GM18907 (cell line): ENCODE data around the gene EIF4G3.
"Not testable (repeated sequence)": the region's sequence is repeated elsewhere in the genome, so short reads cannot be mapped to it uniquely, and the experiment has no call there.

Experiments used
- ATAC-seq: cut with Tn5 transposase; IDR thresholded peaks from one replicate; pipeline ENCODE4 v1.9.1; 2021; ENCODE audit warnings: mild to moderate bottlenecking, moderate library complexity; ENCODE audit not compliant: unreplicated experiment

EIF4G3 gene

DNA sequence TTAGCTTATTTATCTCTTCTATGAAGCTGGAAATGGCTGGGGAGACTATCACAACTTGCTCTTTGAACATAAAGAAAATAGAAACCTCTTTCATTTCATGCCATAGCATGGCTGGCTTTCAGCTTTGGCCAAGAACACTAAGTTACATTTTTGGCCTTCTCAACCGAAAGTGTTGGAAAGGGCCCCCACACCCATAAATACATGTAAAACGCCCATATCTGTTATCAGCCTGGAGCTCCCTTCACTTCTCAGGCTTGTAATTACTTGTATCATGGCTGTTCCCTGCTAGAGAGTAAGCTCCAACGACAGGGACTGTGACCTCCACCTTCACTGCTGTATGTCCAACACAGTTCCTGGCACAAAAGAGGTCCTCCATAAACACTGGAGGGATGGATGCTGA, 12.7 kb upstream of the EIF4G3 start:
- ATAC-seq: no peak

DNA sequence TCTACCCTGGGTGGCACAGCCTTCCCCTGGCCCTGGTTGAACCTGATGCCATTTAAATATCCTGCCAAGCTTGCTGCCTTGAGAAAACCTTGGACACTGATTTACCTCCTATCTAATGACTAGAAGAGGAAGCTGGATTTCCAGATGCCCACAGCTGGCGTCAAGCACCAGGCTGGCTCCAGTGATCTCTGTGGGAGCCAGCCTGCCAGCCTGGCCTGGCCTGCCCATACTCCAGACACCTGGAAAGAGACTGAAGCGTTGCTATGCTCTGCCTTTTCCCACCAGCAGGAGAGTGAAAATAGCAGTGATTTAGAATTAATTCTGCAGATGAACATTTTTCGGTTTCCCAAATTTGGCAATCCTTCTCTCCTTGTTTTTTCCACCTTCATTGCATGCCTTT, 11.5 kb upstream of the EIF4G3 start:
- no peak for ATAC-seq

DNA sequence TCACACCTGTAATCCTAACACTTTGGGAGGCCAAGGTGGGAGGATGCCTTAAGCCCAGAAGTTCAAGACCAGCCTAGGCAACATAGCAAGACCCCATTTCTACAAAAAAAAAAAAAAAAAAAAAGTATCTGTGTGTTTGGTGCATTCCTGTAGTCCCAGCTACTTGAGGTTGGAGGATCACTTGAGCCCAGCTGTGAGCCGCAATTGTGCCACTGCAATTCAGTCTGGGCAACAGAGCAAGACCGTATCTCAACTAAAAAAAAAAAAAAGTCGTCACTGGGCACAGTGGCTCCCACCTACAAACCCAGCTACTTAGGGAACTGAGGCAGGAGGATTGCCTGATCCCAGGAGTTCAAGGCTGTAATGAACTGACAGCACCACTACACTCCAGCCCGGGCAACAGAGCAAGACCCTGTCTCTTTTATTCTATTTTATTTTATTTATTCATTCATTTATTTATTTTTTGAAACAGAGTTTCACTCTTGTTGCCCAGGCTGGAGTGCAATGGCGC, 8.6 kb upstream of the EIF4G3 start:
- no peak for ATAC-seq

DNA sequence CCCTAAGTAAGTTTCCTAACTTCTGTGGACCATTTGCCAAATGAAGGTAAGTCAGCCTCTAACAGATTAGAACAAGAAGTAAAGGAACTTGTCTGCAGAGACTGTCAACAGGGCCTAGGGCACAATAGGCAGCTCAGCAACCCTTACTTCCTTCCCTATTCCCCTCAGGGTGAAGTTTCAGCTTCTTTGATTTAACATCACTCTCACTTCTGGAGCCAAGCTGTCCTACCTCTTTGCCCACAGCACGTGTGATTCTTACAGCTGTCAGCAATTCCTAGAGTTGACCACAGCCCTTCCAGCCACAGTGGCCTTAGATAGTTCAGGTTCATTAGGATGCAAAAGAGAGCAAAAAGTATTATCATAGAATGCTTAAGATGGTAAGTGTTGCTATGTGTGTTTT, 7.6 kb upstream of the EIF4G3 start:
- no peak for ATAC-seq

DNA sequence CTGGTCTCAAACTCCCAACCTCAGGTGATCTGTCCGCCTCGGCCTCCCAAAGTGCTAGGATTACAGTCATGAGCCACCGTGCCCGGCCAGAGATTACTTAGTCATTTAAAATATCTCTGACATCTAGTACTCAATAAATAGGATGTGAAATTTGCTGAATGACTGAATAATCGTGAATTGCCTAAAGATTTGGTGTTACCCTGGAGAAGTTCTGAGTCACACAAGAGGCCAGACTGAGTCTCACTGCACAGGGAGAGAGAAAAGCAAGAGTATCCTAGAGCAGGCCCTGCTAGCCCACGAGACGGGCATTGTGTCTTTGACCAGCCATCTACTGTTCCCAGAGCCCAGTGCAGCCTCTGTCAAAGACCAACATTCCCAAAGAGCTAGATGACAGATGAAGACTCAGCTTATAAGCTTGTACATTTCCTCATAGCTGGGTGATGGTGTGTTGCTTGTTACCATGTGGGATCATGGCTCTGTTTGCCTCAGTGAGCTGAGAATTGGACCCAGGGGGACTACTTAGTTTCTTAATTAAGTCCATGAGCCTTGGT, 5.6 kb upstream of the EIF4G3 start:
- no peak for ATAC-seq

DNA sequence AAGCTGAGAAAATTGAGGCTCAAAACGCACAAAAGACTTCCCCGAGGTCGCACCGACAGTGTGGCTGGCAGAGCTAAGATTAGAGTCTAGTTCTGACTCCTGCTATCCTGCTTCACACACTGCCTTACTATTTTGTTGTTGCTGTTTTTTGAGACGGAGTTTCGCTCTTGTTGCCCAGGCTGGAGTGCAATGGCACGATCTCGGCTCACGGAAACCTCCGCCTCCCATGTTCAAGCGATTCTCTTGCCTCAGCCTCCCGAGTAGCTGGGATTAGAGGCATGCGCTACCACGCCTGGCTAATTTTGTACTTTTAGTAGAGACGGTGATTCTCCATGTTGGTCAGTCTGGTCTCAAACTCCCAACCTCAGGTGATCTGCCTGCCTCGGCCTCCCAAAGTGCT, 1.6 kb upstream of the EIF4G3 start:
- not testable (repeated sequence) for ATAC-seq

DNA sequence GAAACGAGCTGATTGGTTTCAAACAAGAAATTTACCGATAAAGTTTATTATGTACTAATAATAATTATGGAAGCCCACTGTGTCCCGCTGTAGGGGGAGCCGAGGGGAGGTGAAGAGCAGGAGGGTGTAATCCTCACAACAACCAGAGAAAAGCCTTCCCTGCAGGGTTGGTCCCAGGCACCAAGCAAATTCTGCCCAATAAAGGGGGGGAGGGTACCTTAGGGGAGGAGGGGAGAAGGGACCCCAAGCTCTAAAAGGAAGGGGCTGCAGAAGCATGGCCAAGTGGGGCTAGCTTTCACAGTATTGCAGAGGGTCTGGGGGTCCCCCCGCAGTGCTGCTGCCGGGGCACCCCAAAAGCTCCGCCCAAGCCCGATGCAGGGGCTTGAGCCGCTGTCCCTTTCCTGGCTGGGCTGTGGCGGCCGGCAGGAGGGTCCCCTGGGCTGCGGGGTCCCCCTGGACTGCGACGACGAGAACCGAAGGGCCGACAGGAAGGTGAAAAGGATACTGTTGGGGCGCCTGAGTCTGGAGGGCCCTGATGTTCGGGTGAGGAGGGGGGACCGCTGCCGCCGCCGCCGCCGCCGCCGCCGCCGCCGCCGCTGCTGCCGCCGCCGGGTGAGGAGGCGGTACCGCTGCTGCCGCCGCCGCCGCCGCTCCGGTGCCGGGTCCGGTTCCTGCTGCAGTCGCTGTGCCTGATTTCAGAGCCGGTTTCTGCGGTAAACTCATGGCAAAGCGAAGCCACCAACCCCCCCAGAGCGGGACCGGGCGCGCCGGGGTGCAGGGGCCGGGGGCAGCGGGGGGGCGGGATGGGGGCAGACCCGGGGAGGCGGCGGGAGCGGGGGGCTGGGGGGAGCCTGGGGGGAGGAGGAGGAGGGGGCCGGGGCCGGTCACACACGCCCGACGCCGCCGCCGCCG, 771 bp downstream of the EIF4G3 start:
- peak; percentile 19 for ATAC-seq

DNA sequence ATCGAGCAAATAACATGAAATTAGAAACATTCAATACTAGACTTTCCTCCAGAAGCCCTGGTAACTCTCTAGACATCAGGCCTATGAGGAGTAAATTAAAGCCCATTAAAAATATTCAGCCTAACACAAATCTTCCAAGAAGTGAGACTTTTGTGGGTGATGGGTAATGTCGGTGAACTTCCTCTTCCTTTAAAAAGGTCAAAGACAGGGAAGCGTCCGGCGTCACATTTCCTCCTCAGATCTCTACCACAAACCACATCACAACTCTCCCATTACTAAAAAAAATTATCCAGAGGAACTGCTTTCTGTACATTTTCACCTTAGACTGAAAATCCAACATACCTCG, 1.4 kb downstream of the EIF4G3 start:
- ATAC-seq: no peak

DNA sequence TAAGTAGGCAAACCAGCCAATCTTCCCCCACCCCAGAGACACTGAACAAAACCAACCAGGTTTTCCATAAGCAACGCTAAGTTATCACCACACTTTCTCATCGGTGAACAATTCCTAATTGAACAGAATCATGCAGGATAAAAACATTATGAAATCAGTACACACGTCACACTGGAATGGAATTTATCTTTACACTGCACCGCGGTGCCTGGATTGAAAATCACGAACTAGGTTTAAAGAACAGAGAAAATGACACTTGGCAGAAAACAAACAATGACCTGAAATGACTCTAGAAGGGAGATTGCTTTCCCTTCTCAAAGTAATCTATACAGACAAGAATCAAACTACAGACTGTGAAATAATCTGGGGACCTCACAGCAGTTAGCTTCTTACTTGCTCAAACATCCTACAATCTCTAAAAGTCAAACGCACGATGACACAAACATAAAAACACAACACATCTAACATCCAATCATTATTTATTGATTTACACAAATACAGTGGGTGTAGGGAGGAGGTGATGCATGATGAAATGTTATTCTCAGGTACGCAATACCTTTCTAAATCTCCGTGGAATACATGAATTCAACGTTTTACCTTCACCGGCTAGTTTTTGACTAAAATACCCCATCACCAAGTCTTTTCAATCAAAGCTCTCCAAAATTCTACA, 1.9 kb downstream of the EIF4G3 start:
- ATAC-seq: no peak

DNA sequence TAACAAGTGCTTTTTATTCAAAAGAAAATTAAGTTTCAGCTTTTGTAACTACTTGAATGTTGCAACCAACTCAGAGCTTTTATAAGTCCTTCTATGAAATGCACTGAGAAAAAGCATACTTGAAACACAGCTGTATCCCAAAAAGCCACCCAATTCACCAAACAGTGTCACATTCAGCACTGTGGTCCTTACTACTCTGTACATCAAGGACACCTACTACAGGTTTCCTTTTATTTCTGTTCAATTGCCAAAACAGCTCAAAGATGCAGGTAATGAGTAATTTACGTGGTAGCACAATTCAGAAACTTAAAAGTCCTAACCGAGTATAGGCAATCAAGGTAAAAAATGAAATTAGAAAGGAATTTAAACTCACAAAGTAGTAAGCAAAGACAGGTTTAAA, 2.5 kb downstream of the EIF4G3 start:
- no peak for ATAC-seq

DNA sequence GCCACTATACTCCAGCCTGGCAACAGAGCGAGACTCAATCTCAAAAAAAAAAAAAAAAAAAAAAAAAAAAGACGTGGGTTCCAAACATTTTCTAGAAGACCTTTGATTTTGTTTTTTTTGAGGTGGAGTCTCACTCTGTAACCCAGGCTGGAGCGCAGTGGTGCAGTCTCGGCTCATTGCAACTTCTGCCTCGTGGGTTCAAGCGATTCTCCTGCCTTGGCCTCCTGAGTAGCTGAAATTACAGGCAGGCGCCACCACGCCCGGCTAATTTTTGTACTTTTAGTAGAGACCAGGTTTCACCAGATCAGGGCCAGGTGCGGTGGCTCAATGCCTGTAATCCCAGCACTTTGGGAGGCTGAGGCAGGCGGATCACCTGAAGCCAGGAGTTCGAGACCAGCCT, 3.6 kb downstream of the EIF4G3 start:
- ATAC-seq: not testable (repeated sequence)

DNA sequence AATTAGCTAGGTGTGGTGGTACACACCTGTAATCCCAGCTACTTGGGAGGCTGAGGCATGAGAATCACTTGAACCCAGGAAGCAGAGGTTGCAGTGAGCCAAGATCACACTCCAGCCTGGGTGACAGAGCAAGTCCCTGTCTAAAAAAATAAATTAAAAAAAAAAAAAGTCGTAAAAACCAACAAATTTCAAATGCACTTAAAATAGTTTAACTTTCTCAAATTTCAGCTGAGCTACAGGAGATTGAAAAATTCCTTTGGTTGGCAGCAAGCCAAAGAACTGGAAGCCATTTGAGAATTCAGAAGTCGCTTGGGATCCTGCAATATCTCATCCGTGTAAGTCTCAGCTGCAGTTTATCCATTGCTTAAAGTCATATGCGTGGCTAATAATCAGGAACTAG, 5.9 kb downstream of the EIF4G3 start:
- ATAC-seq: not testable (repeated sequence)

DNA sequence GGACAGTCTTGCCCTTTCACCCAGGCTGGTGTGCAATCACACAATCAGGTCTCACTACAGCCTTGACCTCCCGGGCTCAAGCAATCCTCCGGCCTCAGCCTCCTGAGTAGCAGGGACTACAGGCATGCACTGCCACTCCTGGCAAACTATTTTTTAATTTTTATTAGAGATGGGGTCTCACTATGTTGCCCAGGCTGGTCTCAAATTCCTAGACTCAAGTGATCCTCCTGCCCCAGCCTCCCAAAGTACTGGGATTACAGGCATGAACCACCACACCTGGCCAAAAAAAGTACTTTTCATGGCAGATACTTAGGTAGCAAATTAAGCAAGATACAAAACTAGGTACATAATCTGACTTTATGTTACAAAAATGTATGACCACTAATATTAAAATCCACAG, 8.3 kb downstream of the EIF4G3 start:
- no peak for ATAC-seq

DNA sequence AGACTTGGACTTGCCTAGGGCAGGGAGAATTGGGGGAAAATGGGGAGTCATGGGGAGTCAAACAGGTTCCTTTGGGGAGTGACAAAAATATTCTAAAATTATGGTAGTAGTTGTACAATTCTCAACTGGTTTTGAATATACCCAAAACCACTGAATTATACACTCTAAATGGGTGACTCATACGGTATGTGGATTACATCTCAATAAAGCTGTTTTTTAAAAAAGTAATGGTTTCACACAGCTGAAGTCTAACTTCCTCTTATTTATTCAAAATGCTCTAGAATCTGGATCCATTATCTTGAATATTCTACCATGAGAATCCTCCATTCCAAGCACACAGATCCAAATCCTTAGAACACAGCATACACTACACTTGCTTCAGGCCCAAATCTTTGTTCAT, 11.1 kb downstream of the EIF4G3 start:
- no peak for ATAC-seq

DNA sequence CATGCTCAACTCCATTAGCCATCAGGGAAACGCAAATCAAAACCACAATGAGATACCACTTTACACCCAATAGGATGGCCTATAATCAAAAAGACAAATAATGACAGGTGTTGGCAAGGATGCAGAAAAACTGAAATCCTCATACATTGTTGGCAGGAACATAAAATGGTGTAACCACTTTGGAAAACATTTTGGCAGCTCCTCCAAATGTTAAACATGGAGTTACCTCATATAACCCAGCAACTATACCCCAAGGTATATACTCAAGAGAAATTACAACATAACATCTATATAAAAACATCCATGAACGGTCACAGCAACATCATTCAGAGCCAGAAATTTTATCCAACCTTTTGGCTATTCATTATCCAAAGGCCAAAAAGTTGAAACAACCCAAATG, 11.6 kb downstream of the EIF4G3 start:
- no peak for ATAC-seq

DNA sequence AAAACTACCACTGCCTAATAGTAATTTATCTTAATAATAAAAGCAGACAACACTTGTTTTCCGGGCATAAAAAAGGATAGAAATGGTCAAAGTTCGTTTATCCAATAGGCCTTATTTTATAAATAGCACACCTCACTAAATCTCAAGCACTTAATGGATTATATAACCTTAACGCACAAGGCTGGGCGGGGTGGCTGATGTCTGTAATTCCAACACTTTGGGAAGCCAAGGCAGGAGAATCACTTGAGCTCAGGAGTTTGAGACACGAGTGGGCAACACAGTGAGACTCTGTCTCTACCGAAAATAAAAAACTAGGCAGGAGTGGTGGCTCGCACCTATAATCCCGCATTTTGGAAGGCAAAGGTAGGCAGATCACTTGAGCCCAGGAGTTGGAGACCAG, 12.4 kb downstream of the EIF4G3 start:
- no peak for ATAC-seq

DNA sequence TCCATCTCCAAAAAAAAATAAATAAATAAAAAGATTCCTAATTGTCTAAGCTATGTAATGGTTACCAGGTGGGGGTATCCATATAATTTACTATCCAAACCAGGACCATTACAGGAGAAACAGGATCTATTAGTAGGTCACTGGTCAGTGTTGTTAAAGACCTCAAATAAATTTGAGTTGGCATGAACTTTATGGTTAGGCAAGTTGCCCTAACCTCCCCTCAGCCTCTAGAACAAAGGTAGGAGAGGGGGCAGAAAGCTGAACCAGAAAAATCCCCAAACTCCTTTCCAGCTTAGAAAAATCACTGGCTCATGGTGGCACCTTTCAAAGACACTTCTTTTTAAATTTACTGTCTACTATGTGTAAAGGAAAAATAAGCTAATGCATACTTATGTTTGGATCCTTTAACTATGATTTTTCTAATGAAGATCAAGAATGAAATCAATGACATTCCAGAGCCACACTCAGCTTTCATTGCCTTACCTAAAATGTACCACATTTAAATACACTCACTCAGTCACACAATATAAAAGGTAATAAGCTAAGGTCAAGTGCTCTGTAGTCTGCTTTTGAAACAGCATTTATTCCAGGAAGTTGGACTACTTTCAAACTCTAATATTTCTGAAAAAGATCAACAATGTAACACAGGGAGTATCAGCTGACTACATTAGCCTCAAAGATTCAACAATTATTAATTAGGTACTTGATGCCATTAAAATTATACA, 13.8 kb downstream of the EIF4G3 start:
- no peak for ATAC-seq

DNA sequence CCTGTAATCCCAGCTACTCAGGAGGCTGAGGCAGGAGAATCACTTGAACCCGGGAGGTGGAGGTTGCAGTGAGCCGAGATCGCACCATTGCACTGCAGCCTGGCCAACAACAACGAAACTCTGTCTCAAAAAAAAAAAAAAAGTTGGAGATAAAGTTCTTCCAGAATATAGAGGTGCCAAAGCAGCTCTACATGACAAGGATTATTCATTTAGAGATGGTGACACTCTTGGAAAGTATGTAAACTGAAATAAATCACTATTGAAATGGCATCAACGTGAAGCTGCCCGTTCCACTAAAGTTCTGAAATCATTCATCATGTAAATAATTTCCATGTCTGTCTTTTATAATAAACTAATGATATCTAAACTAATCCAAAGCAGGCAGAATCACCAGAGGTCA, 14.9 kb downstream of the EIF4G3 start:
- ATAC-seq: no peak

DNA sequence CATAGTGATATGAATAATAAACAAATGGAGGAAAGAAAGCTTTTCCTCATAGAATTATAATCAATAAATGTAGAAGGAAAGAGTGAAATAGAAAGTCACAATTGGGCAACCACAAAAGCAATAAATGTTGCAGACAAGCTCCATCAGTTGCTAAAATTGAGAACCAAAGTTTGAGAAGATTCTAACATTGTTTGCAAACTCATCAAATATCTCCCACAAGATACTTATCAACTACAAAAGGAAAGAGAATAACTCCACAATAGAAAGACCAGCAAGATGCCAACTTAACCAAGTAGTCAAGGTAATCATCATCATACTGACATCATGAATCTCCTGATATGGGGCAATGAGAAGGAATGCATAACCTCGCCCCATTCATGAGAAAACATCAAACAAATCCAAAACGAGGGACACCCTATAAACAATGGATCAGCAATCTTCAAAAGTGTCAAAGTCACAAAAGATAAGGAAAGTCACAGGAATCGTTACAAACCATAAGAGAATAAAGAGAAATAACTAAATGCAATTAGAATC, 16.4 kb downstream of the EIF4G3 start:
- ATAC-seq: no peak

DNA sequence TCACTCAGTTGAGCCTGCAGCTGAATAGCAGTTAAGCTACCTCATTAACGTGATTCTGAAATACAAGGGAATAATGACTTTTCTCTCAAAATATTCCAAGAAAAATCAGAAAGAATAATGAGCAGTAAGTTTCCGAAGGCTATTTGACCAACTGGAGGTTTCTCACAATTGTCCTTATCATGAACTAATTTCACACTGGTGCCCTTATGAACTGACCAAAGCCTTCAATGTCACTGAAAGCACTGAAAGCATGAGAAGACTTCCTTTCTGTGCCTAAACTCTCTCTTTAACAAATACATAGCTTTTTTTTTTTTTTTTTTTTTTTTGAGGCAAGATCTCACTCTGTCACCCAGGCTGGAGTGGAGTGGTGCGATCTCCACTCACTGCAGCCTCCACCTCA, 18.8 kb downstream of the EIF4G3 start:
- ATAC-seq: no peak

DNA sequence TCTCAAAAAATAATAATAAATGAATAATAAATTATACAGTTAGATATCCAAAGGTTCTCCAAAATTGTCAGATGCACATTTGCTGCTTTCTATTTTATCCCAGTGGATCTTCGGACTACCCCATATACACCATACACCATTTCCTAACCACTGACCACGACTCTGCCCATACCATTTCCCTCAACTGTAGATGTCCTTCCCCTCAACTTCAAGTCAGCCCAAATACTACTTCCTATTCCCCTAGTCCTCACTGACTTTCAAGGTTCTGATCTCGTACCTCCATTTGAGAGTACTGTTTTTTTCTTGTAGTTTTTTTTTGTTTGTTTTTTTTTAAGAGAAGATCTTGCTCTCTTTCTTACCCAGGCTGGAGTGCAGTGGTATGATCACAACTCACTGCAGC, 19.6 kb downstream of the EIF4G3 start:
- ATAC-seq: no peak
